Stimulated activated CD4-positive, alpha-beta T cell treated with anti-CD3 and anti-CD28 coated beads, TNF-alpha, amount 100 ng/mL, for 4 hours (primary cell): ENCODE data around the gene LRRFIP1.
A peak's percentile ranks its signal among the peaks of the same experiment; 100 is the strongest.
"Not testable (repeated sequence)": the region's sequence is repeated elsewhere in the genome, so short reads cannot be mapped to it uniquely, and the experiment has no call there.

Source experiments
- DNase-seq, 3 experiments: peaks; one replicate each; pipeline ENCODE4 v3.0.0-alpha.2; 2020; ENCODE audit warnings: low read depth in 3 of 3

The LRRFIP1 gene

GRCh38 chr2:237744613-237745249 is 117.3 kb downstream of the LRRFIP1 start:
- DNase-seq, result peak; percentile 62 to 67 (median 64)

DNA sequence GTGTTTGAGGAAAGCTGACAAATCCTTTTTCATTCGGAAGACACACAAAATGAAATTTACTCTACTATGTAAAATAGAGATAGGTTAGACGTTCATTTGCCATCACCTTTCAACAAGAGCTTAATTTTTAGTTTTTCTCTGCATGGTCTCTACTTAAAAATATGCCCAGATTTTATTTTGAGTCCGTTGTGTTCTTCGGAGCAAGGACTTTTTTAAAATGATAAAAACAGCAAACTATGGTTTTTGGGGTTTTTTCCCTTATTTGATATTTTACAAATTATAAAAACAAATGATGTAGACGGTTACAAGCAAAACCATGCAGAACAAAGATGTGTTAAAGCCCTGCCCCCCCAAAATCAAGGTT is 117.8 kb downstream of the LRRFIP1 start:
- DNase-seq, result no peak

- DNase-seq, result no peak
Observed at GRCh38 chr2:237746302-237747080, 119.1 kb downstream of the LRRFIP1 start.

GRCh38 chr2:237747189-237747588 is 119.8 kb downstream of the LRRFIP1 start:
- DNase-seq, result no peak

- no peak for DNase-seq
Observed at GRCh38 chr2:237749002-237749401, 121.6 kb downstream of the LRRFIP1 start.

- DNase-seq, result no peak
Observed at GRCh38 chr2:237749961-237750360, 122.6 kb downstream of the LRRFIP1 start.

- not testable (repeated sequence) for DNase-seq
Observed at GRCh38 chr2:237750441-237750840, 123.1 kb downstream of the LRRFIP1 start.

GRCh38 chr2:237752761-237753165 is 125.4 kb downstream of the LRRFIP1 start:
- DNase-seq, result no peak

DNA sequence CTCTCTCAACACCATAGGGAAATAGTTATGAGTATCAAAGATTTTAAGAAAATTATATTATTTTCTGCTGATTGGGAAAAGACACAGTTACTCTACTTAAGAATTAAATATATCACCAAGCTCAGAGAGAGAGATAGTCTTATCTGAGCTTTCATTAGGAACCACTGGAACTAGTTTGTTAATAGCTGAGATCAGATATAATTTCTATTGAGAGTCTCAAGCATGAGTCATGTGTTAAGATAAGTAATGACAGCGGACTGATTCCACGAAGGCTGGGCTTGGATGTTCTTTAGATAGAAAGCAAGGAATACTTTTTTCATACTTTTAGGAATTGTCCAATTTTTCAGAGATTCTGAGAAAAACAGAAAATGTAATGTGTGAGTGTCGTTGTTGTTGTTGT is 126.8 kb downstream of the LRRFIP1 start:
- no peak for DNase-seq

GRCh38 chr2:237754626-237755248 is 127.3 kb downstream of the LRRFIP1 start:
- DNase-seq, result no peak

- no peak for DNase-seq
Observed at GRCh38 chr2:237757616-237758015, 130.2 kb downstream of the LRRFIP1 start.

DNA sequence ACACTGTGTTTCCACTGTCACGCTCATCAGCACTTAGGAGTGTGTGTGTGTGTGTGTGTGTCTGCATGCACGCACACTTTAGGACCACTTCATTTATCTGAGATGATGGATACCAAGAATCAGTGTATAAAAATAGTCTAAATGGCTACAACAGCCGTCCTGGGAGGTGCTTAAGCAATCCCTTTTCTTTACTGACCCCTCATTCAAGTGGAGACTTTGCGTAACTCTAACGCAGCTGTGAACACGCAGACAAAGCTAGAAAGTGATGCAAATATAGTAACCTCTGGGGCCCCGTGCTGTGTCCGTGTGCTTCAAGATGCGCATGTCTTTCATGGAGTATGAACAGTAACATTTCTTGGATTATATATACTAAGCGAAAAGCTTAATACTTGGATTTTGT is 130.8 kb downstream of the LRRFIP1 start:
- DNase-seq, result no peak

GRCh38 chr2:237759176-237759575 is 131.8 kb downstream of the LRRFIP1 start:
- DNase-seq, result no peak

DNA sequence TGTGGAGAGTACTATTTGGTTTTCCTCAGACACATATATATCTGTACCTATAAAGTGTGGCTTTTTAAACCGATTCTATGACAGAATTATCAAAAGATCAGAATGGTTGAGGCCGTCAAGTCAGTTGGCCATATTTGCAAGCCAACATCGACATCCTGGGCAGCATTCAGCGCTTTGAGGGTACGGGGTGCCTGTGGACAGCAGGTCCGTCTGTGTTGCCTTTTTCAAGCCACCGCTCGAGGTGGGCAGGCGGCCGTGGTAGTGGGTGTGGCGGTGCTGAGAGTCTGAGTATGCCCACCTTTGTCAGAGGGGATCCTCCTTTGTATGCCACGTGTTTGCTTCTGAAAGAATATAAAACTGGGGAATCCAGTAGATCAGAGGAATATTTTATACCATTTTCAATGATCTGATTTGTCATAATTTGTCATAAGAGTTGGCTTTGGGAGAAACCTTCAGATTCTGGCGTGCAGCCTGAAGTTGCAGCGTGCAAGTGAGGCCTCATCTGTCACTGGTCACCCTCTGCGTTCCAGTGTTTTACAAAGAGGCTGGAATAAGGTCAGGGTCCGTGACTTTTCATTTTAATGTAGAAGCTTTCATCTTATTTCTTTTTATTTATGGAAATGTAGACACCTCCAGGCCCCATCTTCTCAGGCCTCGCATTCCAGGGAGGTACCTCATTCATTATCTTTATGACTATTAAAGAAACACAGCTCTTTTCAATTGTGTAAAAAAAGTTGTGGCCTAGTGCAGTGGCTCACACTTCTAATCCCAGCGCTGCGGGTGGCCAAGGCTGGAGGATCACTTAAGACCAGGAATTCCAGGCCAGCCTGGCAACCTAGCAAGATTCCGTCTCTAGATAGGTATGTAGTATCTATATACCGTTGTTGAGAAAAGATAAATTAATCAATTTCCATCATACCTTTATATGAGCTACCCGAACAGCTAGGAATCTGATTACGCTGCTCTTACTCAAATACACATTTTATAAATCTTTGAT is 133.4 kb downstream of the LRRFIP1 start:
- DNase-seq, result no peak

GRCh38 chr2:237762291-237763182 is 135.2 kb downstream of the LRRFIP1 start:
- DNase-seq, result not testable (repeated sequence)

- no peak for DNase-seq
Observed at GRCh38 chr2:237763812-237764211, 136.4 kb downstream of the LRRFIP1 start.

DNA sequence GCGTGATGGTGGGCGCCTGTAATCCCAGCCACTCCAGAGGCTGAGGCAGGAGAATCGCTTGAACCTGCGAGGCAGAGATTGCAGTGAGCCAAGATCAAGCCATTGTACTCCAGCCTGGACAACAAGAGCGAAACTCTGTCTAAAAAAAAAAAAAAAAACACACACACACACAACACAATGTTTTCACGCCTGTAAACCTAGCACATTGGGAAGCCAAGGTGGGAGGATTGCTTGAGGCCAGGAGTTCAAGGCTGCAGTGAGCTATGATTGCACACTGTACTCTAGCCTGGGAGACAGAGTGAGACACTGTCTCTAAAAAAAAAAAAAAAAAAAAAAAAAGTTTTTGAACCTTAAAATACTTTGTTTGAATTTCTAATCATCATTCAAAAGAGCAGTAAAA is 137.7 kb downstream of the LRRFIP1 start:
- DNase-seq, result not testable (repeated sequence)

GRCh38 chr2:237765875-237766274 is 138.5 kb downstream of the LRRFIP1 start:
- no peak for DNase-seq

DNA sequence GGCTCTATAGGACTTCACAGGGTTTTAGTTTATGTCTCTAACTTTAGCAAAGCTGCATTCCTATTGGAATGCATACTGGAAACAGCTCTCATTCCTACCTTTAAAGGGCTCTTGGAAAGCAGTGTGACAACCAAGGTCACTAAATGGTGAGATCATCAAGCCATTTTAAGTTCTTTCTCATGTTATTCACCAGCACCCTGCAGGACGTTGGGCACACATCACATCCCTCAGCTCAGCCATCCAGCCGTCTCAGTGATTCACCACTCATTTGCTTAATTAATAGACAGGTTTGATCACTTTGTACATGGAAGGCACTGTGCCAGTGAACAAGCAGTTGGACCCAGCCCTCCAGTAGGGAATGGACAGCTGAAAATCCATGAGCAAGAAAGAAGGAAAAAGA is 139.0 kb downstream of the LRRFIP1 start:
- no peak for DNase-seq

- no peak for DNase-seq
Observed at GRCh38 chr2:237772513-237772912, 145.1 kb downstream of the LRRFIP1 start.

GRCh38 chr2:237773826-237774225 is 146.4 kb downstream of the LRRFIP1 start:
- DNase-seq, result no peak
